Measurements from ENCODE around the gene IRAK2. TPM values are rescaled to one million over a fixed set of nuclear protein-coding genes. Genes with fewer than 3 reads are reported as not detected.
"Not testable (repeated sequence)": the region's sequence is repeated elsewhere in the genome, so short reads cannot be mapped to it uniquely, and the experiment has no call there.

IRAK2 gene
- total and polyA plus RNA-seq, 3 experiments from 2014 or later = 5.0 to 10.3 (median 5.1) TPM

DNA sequence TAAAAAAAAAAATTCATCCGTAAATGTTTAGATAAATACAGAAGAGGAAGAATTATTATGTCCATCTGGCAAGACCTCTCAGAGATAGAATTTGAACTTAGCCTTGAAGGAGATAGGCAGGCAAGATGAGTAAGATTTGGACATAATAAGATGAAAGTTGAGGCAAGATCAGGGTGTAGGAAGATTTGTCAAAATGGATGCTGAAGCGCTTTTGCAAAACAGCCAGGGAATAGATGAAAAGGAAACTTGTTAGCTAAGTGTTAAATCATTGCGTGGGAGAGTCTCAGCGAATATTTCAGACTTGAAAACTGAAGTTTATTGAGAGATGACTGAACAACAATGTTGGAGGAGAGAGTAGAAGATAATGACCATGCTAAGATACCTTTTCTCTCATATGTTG, 42.0 kb upstream of the IRAK2 start:
- Histone ChIP-seq H3K27ac (ENCODE audit: low read depth, low read length) (no peak overlapping the region), H3K36me3 (ENCODE audit: insufficient read depth, low read length) (peaks cover 23% of the 10 kb centered on the region), H3K27me3 (ENCODE audit: insufficient read depth, low read length, poor library complexity, severe bottlenecking) (no peaks in the 10 kb centered on the region), H3K4me1 (ENCODE audit: insufficient read depth, low read length) (peaks cover 11% of the 10 kb centered on the region), H3K9me3 (ENCODE audit: low read length) (no peaks in the 10 kb centered on the region), H3K4me3 (ENCODE audit: low read length) (no peak overlapping the region)
- no peak for DNase-seq
- peaks cover 33 to 52% (median 49%) of the 10 kb centered on the region in 3 donors for H3K4me1 Mint-ChIP-seq
- H3K36me3 Mint-ChIP-seq = peaks cover 7 to 66% (median 25%) of the 10 kb centered on the region in 3 donors
- POLR2A ChIA-PET = no interaction called here
- no peaks in the 10 kb centered on the region for H3K9me3 Mint-ChIP-seq
- CTCF ChIA-PET = no interaction called here
- peak overlapping the region in 6 of 8 donors; percentile 9 to 70 (median 38) for H3K27ac Mint-ChIP-seq
- no peak overlapping the region for H3K4me3 Mint-ChIP-seq
- H3K27me3 Mint-ChIP-seq = no peaks in the 10 kb centered on the region

DNA sequence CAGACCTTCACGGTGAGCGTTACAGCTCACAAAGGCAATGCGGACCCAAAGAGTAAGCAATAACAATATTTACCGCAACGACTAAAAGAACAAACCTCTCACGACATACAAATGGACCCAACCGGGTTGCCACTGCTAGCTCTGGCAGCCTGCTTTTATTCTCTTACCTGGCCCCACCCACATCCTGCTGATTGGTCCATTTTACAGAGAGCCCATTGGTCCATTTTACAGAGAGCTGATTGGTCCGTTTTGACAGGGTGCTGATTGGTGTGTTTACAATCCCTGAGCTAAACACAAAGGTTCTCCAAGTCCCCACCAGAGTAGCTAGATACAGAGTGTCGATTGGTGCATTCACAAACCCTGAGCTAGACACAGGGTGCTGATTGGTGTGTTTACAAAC, 28.8 kb upstream of the IRAK2 start:
- not testable (repeated sequence) for H3K27ac ChIP-seq (ENCODE audit: low read depth, low read length); H3K9me3 Mint-ChIP-seq; H3K4me1 Mint-ChIP-seq; H3K27ac Mint-ChIP-seq; H3K36me3 ChIP-seq (ENCODE audit: insufficient read depth, low read length); H3K4me3 ChIP-seq (ENCODE audit: low read length); H3K27me3 ChIP-seq (ENCODE audit: insufficient read depth, low read length, poor library complexity, severe bottlenecking); DNase-seq; H3K4me1 ChIP-seq (ENCODE audit: insufficient read depth, low read length); H3K36me3 Mint-ChIP-seq; H3K4me3 Mint-ChIP-seq; H3K27me3 Mint-ChIP-seq; H3K9me3 ChIP-seq (ENCODE audit: low read length)
- POLR2A ChIA-PET = interaction anchor here (0.6 kb wide), 1 partner anchor 203 kb away, joined by 3 read pairs; no protein-coding TSS in a partner anchor
- CTCF ChIA-PET = interaction anchor here (0.7 to 0.8 kb wide), 2 partner anchors 11 to 19 kb away, joined by 3 read pairs; no protein-coding TSS in a partner anchor

DNA sequence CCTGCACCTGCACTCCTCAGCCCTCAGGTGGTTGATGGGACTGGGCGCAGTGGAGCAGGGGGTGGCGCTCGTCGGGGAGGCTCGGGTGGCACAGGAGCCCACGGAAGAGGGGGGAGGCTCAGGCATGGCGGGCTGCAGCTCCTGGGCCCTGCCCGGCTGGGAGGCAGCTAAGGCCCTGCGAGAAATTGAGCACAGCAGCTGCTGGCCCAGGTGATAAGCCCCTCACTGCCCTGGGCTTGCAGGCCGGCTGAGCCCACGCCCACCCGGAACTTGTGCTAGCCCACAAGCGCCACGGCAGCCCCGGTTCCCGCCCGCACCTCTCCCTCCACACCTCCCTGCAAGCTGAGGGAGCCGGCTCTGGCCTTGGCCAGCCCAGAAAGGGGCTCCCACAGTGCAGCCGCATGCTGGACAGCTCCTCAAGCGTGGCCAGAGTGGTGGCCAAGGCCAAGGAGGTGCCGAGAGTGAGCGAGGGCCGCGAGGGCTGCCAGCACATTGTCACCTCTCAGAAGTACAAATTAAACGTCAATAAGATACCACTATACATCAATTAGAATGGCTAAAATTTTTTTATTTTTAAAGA, 28.2 kb upstream of the IRAK2 start:
- CTCF ChIA-PET = interaction anchor here (0.8 kb wide), 1 partner anchor 20 kb away, joined by 3 read pairs; no protein-coding TSS in a partner anchor
- peaks cover 3 to 6% (median 6%) of the 10 kb centered on the region in 3 donors for H3K4me1 Mint-ChIP-seq
- DNase-seq = no peak

DNA sequence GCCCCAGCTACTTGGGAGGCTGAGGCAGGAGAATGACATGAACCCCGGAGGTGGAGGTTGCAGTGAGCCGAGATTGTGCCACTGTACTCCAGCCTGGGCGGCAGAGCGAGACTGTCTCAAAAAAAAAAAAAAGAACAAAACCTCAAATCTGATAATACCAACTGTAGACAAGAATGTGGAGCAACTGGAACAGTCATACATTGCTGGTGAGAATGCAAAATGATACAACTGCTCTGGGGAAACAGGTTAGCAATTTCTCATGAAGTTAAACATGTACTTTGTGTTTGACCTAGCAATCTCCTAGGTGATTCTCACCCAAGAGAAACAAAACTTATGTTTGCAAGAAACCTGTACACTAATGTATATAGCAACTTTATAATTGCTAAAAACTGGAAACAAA, 27.5 kb upstream of the IRAK2 start:
- H3K36me3 ChIP-seq (ENCODE audit: insufficient read depth, low read length) = no peaks in the 10 kb centered on the region
- no peaks in the 10 kb centered on the region for H3K27me3 Mint-ChIP-seq
- no peak overlapping the region for H3K27ac ChIP-seq (ENCODE audit: low read depth, low read length)
- no peak for DNase-seq
- peak overlapping the region in 1 of 8 donors; percentile 78 for H3K27ac Mint-ChIP-seq
- POLR2A ChIA-PET = no interaction called here
- H3K4me3 ChIP-seq (ENCODE audit: low read length) = no peak overlapping the region
- no peaks in the 10 kb centered on the region for H3K27me3 ChIP-seq (ENCODE audit: insufficient read depth, low read length, poor library complexity, severe bottlenecking)
- H3K4me1 ChIP-seq (ENCODE audit: insufficient read depth, low read length) = peaks cover 4% of the 10 kb centered on the region
- H3K36me3 Mint-ChIP-seq = peaks cover 0 to 6% (median 1%) of the 10 kb centered on the region in 3 donors
- peak overlapping the region in 1 of 7 donors; percentile 72 for H3K4me3 Mint-ChIP-seq
- peaks cover 4 to 6% (median 6%) of the 10 kb centered on the region in 3 donors for H3K4me1 Mint-ChIP-seq
- no peaks in the 10 kb centered on the region for H3K9me3 Mint-ChIP-seq
- CTCF ChIA-PET = no interaction called here
- no peaks in the 10 kb centered on the region for H3K9me3 ChIP-seq (ENCODE audit: low read length)

More for the DNA sequence above, 28.2 kb upstream of the IRAK2 start:
- Histone ChIP-seq H3K36me3 (ENCODE audit: insufficient read depth, low read length) (no peaks in the 10 kb centered on the region), H3K4me3 (ENCODE audit: low read length) (no peak overlapping the region), H3K4me1 (ENCODE audit: insufficient read depth, low read length) (peaks cover 4% of the 10 kb centered on the region), H3K27me3 (ENCODE audit: insufficient read depth, low read length, poor library complexity, severe bottlenecking) (no peaks in the 10 kb centered on the region), H3K27ac (ENCODE audit: low read depth, low read length) (no peak overlapping the region), H3K9me3 (ENCODE audit: low read length) (no peaks in the 10 kb centered on the region)
- H3K27ac Mint-ChIP-seq = no peak overlapping the region
- no peak overlapping the region for H3K4me3 Mint-ChIP-seq
- H3K9me3 Mint-ChIP-seq = no peaks in the 10 kb centered on the region
- H3K36me3 Mint-ChIP-seq = peaks cover 0 to 1% (median under 1%) of the 10 kb centered on the region in 3 donors
- POLR2A ChIA-PET = no interaction called here
- H3K27me3 Mint-ChIP-seq = no peaks in the 10 kb centered on the region

DNA sequence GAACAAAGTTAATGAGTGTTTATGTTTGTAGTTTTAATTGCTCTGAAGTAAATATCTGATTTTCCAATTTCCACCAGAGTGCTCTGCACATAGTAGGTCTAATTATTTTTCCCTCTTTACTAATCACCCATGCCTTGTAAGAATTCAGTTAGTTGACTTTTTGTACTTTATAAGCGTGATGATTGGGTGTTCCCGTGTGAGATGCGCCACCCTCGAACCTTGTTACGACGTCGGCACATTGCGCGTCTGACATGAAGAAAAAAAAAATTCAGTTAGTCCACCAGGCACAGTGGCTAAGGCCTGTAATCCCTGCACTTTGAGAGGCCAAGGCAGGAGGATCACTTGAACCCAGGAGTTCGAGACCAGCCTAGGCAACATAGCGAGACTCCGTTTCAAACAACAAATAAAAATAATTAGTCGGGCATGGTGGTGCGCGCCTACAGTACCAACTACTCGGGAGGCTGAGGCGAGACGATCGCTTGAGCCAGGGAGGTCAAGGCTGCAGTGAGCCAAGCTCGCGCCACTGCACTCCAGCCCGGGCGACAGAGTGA, 23.6 kb upstream of the IRAK2 start:
- ChIA-PET CTCF (interaction anchor here (0.8 to 1.4 kb wide), 9 partner anchors 11 to 209 kb away, joined by 3 to 7 read pairs (median 3); no protein-coding TSS in a partner anchor), POLR2A (interaction anchor here (0.6 to 1.3 kb wide), 7 partner anchors 45 to 357 kb away, joined by 3 to 12 read pairs (median 4); partner anchors contain the start of gene TATDN2)
- no peaks in the 10 kb centered on the region for H3K9me3 ChIP-seq (ENCODE audit: low read length)
- H3K4me3 ChIP-seq (ENCODE audit: low read length) = peak overlapping the region; percentile 74
- H3K27me3 ChIP-seq (ENCODE audit: insufficient read depth, low read length, poor library complexity, severe bottlenecking) = no peaks in the 10 kb centered on the region
- peak overlapping the region in 7 of 8 donors; percentile 82 to 98 (median 93) for H3K27ac Mint-ChIP-seq
- H3K9me3 Mint-ChIP-seq = no peaks in the 10 kb centered on the region
- H3K4me1 Mint-ChIP-seq = peaks cover 29 to 37% (median 35%) of the 10 kb centered on the region in 3 donors
- DNase-seq = peak in 1 of 5 donors; percentile 2
- H3K4me3 Mint-ChIP-seq = peak overlapping the region; percentile 83 to 99 (median 90)
- H3K36me3 Mint-ChIP-seq = peaks cover 0 to 22% (median 2%) of the 10 kb centered on the region in 3 donors
- H3K27ac ChIP-seq (ENCODE audit: low read depth, low read length) = peak overlapping the region; percentile 90
- H3K4me1 ChIP-seq (ENCODE audit: insufficient read depth, low read length) = peaks cover 30% of the 10 kb centered on the region
- H3K27me3 Mint-ChIP-seq = no peaks in the 10 kb centered on the region
- peaks cover 5% of the 10 kb centered on the region for H3K36me3 ChIP-seq (ENCODE audit: insufficient read depth, low read length)

DNA sequence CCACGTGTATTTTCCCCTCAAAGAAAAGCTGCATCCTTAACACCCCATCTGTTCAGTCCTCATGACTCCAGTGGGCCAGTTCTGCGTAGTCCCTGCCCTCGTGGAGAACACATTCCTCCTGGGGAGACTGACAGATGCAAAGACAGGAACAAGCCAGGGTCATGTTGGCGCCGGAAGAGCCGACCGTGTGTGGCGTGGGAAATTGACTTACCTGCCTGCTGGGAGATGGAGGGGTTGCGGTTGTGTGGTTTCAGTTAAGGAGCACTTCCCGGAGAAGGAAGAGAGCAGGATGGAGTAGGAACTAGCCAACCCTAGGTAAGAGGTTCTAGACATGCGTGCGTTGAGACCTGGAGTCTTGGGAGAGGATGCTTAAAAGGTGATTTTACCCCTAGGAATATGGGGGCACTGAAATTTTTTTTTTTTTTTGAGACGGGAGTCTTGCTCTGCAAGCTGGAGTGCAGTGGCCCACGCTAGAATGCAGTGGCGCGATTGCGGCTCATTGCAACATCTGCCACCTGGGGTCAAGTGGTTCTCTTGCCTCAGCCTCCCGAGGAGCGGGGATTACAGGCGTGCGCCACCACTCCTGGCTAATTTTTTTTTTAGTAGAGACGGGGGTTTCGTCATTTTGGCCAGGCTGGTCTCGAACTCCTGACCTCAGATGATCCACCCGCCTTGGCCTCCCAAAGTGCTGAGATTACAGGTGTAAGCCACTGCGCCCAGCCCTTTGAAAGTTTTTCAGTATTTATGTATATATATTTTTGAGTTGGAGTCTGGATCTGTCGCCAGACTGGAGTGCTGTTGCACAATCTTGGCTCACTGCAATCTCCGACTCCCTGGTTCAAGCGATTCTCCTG, 21.8 kb upstream of the IRAK2 start:
- Histone ChIP-seq H3K27ac (ENCODE audit: low read depth, low read length) (peak overlapping the region; percentile 90), H3K4me3 (ENCODE audit: low read length) (peak overlapping the region; percentile 74), H3K27me3 (ENCODE audit: insufficient read depth, low read length, poor library complexity, severe bottlenecking) (no peaks in the 10 kb centered on the region), H3K36me3 (ENCODE audit: insufficient read depth, low read length) (peaks cover 5% of the 10 kb centered on the region), H3K4me1 (ENCODE audit: insufficient read depth, low read length) (peaks cover 30% of the 10 kb centered on the region), H3K9me3 (ENCODE audit: low read length) (no peaks in the 10 kb centered on the region)
- Mint-ChIP-seq H3K4me3 (peak overlapping the region; percentile 83 to 99 (median 90)), H3K4me1 (peaks cover 36 to 46% (median 44%) of the 10 kb centered on the region in 3 donors), H3K27me3 (no peaks in the 10 kb centered on the region), H3K9me3 (no peaks in the 10 kb centered on the region), H3K27ac (peak overlapping the region; percentile 69 to 98 (median 93)), H3K36me3 (peaks cover 0 to 31% (median 2%) of the 10 kb centered on the region in 3 donors)
- ChIA-PET POLR2A (interaction anchor here (0.6 kb wide), 1 partner anchor 13 kb away, joined by 4 read pairs; no protein-coding TSS in a partner anchor), CTCF (interaction anchor here (1.4 to 1.6 kb wide), 2 partner anchors 23 to 210 kb away, joined by 3 to 7 read pairs; no protein-coding TSS in a partner anchor)
- peak in 2 of 5 donors; percentile 7 to 16 for DNase-seq

DNA sequence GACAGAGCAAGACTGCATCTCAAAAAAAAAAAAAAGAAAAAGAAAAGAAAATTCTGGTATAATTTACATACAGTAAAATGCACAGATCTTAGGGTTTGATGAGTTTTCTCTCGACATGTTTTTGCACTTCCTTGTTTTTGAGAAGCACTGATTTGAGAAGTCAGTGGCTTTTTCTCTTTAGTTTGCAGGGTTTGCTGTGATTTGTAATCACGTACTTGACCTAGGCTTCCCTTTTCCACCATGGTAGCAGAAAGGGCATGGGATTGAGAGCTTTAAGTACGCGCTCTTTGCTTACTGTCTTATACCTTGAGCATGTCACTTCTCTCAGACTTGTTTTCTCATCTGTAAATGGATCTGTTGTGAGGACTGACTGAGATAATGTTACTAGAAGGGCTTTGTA, 19.0 kb upstream of the IRAK2 start:
- no peaks in the 10 kb centered on the region for H3K9me3 Mint-ChIP-seq
- H3K4me1 Mint-ChIP-seq = peaks cover 38 to 56% (median 51%) of the 10 kb centered on the region in 3 donors
- H3K27ac Mint-ChIP-seq = peak overlapping the region in 7 of 8 donors; percentile 25 to 94 (median 72)
- H3K9me3 ChIP-seq (ENCODE audit: low read length) = no peaks in the 10 kb centered on the region
- H3K36me3 Mint-ChIP-seq = peaks cover 0 to 55% (median 10%) of the 10 kb centered on the region in 3 donors
- H3K36me3 ChIP-seq (ENCODE audit: insufficient read depth, low read length) = peaks cover 21% of the 10 kb centered on the region
- no peaks in the 10 kb centered on the region for H3K27me3 Mint-ChIP-seq
- DNase-seq = no peak
- peaks cover 30% of the 10 kb centered on the region for H3K4me1 ChIP-seq (ENCODE audit: insufficient read depth, low read length)
- no peak overlapping the region for H3K27ac ChIP-seq (ENCODE audit: low read depth, low read length)
- H3K4me3 Mint-ChIP-seq = peak overlapping the region; percentile 23 to 79 (median 72)
- no peaks in the 10 kb centered on the region for H3K27me3 ChIP-seq (ENCODE audit: insufficient read depth, low read length, poor library complexity, severe bottlenecking)
- H3K4me3 ChIP-seq (ENCODE audit: low read length) = no peak overlapping the region
- ChIA-PET POLR2A (interaction anchor here (0.6 kb wide), 1 partner anchor 75 kb away, joined by 3 read pairs; no protein-coding TSS in a partner anchor), CTCF (interaction anchor here (0.7 kb wide), 1 partner anchor 17 kb away, joined by 3 read pairs; no protein-coding TSS in a partner anchor)
